Karpas-422 (cell line): Measurements from ENCODE around the gene ANGPTL2. TPM values are rescaled to one million over a fixed set of nuclear protein-coding genes. Genes with fewer than 3 reads are reported as not detected.

Source experiments
- DNase-seq: peaks from one replicate; pipeline ENCODE4 v3.0.0-alpha.2; 2015
- H2AFZ ChIP-seq: fragments of 200-600 bp; sonication (generic); 2 replicates; pipeline ENCODE4 v1.6.1; 2014; ENCODE audit warnings: antibody characterized with exemption, low read length, mixed read lengths
- H3K27ac ChIP-seq: fragments of 200-600 bp; sonication (generic); 2 replicates; pipeline ENCODE4 v1.5.1; 2014; ENCODE audit warnings: mild to moderate bottlenecking, low read length, moderate library complexity
- H3K27me3 ChIP-seq: fragments of 200-600 bp; sonication (generic); 2 replicates; pipeline ENCODE4 v1.6.1; 2014; ENCODE audit warnings: low read length, mixed read lengths
- H3K36me3 ChIP-seq: fragments of 200-600 bp; sonication (generic); 2 replicates; pipeline ENCODE4 v1.6.1; 2014; ENCODE audit warnings: low read length, mixed read lengths; ENCODE audit not compliant: insufficient read depth
- H3K4me1 ChIP-seq: fragments of 200-600 bp; sonication (generic); 2 replicates; pipeline ENCODE4 v1.6.1; 2014; ENCODE audit warnings: mild to moderate bottlenecking, low read length, mixed read lengths
- H3K4me2 ChIP-seq: fragments of 200-600 bp; sonication (generic); 2 replicates; pipeline ENCODE4 v1.6.1; 2014; ENCODE audit warnings: low read length, low read depth, mild to moderate bottlenecking; ENCODE audit not compliant: poor library complexity, severe bottlenecking
- H3K4me3 ChIP-seq: fragments of 200-600 bp; sonication (generic); 2 replicates; pipeline ENCODE4 v1.5.1; 2014; ENCODE audit warnings: mild to moderate bottlenecking, antibody characterized with exemption, low read length, mixed read lengths
- H3K79me2 ChIP-seq: fragments of 200-600 bp; sonication (generic); 2 replicates; pipeline ENCODE4 v1.6.1; 2014; ENCODE audit warnings: mild to moderate bottlenecking, low read length, mixed read lengths
- H3K9ac ChIP-seq: fragments of 200-600 bp; sonication (generic); 2 replicates; pipeline ENCODE4 v1.6.0; 2014; ENCODE audit warnings: low read length
- H3K9me2 ChIP-seq: fragments of 200-600 bp; sonication (generic), shearing (Covaris generic); replicated peaks from 2 replicates; pipeline ENCODE4 v1.6.0; 2014; ENCODE audit warnings: mild to moderate bottlenecking, low read length, moderate library complexity; ENCODE audit not compliant: insufficient read depth
- H3K9me3 ChIP-seq: fragments of 300-700, 200-600 bp; sonication (generic); 2 replicates; pipeline ENCODE4 v1.6.1; 2014; ENCODE audit warnings: low read length, mixed read lengths
- H4K20me1 ChIP-seq: fragments of 200-600 bp; sonication (generic); 2 replicates; pipeline ENCODE4 v1.6.1; 2014; ENCODE audit warnings: mild to moderate bottlenecking, antibody characterized with exemption, low read length, low read depth; ENCODE audit not compliant: insufficient read depth
- total RNA-seq: library from RNA; depleted of rRNA; stranded (reverse); fragments of >200 nt; shearing (Covaris generic); gene quantifications from 2 replicates; pipeline ENCODE4 v1.2.3, GENCODE V29; 2014; ENCODE audit warnings: low replicate concordance

The ANGPTL2 gene
- total RNA-seq, 1 experiment from 2014 or later: not detected

- no peaks in the 10 kb centered on the region for H3K4me1 ChIP-seq
- H2AFZ ChIP-seq: no peak overlapping the region
- H3K27ac ChIP-seq: no peak overlapping the region
- H3K4me3 ChIP-seq: no peak overlapping the region
- no peaks in the 10 kb centered on the region for H3K9me2 ChIP-seq
- H3K36me3 ChIP-seq: no peaks in the 10 kb centered on the region
- H3K79me2 ChIP-seq: no peaks in the 10 kb centered on the region
- no peak overlapping the region for H3K9ac ChIP-seq
- H3K9me3 ChIP-seq: no peaks in the 10 kb centered on the region
- no peaks in the 10 kb centered on the region for H3K27me3 ChIP-seq
- no peak overlapping the region for H3K4me2 ChIP-seq
- DNase-seq: no peak
- H4K20me1 ChIP-seq: no peaks in the 10 kb centered on the region
Measured at GRCh38 chr9:127079446-127080140, 42.8 kb downstream of the ANGPTL2 start.

GRCh38 chr9:127078988-127079387 lies 43.4 kb downstream of the ANGPTL2 start:
- no peaks in the 10 kb centered on the region for H4K20me1 ChIP-seq
- no peak overlapping the region for H3K9ac ChIP-seq
- no peak overlapping the region for H2AFZ ChIP-seq
- H3K36me3 ChIP-seq: no peaks in the 10 kb centered on the region
- H3K9me3 ChIP-seq: no peaks in the 10 kb centered on the region
- H3K4me1 ChIP-seq: no peaks in the 10 kb centered on the region
- no peaks in the 10 kb centered on the region for H3K27me3 ChIP-seq
- H3K9me2 ChIP-seq: no peaks in the 10 kb centered on the region
- H3K79me2 ChIP-seq: no peaks in the 10 kb centered on the region
- DNase-seq: no peak
- no peak overlapping the region for H3K4me2 ChIP-seq
- no peak overlapping the region for H3K27ac ChIP-seq
- H3K4me3 ChIP-seq: no peak overlapping the region

DNA sequence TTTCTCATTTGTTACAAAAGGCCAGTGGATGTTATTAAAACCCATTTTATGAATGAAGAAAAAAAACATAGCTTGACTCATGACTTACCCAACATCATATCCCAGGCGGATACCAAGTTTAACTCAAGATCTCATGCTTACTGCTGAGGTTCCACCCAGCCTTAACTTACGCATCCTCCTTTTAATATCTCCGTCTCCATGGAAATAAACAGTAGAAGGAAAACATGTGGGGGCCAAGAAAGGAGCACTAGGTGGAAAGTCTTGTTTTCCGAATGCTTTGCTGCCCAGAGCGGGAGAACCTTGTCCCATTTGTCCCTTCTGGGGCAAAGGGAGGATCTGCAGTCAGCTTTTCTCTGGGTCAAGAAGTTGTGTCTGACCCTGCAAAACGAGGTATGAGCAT lies 44.1 kb downstream of the ANGPTL2 start:
- H3K27ac ChIP-seq: no peak overlapping the region
- H3K4me2 ChIP-seq: no peak overlapping the region
- no peaks in the 10 kb centered on the region for H3K36me3 ChIP-seq
- H3K4me1 ChIP-seq: no peaks in the 10 kb centered on the region
- no peaks in the 10 kb centered on the region for H3K9me2 ChIP-seq
- H2AFZ ChIP-seq: no peak overlapping the region
- H3K9ac ChIP-seq: no peak overlapping the region
- no peak for DNase-seq
- H3K27me3 ChIP-seq: no peaks in the 10 kb centered on the region
- no peak overlapping the region for H3K4me3 ChIP-seq
- no peaks in the 10 kb centered on the region for H4K20me1 ChIP-seq
- H3K9me3 ChIP-seq: no peaks in the 10 kb centered on the region
- no peaks in the 10 kb centered on the region for H3K79me2 ChIP-seq

- Histone ChIP-seq H4K20me1 (no peaks in the 10 kb centered on the region), H3K4me1 (no peaks in the 10 kb centered on the region), H3K9me3 (no peaks in the 10 kb centered on the region), H3K79me2 (no peaks in the 10 kb centered on the region), H3K27me3 (no peaks in the 10 kb centered on the region), H3K27ac (no peak overlapping the region), H3K9ac (no peak overlapping the region), H3K4me2 (no peak overlapping the region), H3K4me3 (no peak overlapping the region), H2AFZ (no peak overlapping the region), H3K9me2 (no peaks in the 10 kb centered on the region), H3K36me3 (no peaks in the 10 kb centered on the region)
- no peak for DNase-seq
Measured at GRCh38 chr9:127077644-127077946, 44.8 kb downstream of the ANGPTL2 start.

- Histone ChIP-seq H3K27me3 (no peaks in the 10 kb centered on the region), H3K9ac (no peak overlapping the region)
Measured at GRCh38 chr9:127076860-127077643, 45.4 kb downstream of the ANGPTL2 start.

DNA sequence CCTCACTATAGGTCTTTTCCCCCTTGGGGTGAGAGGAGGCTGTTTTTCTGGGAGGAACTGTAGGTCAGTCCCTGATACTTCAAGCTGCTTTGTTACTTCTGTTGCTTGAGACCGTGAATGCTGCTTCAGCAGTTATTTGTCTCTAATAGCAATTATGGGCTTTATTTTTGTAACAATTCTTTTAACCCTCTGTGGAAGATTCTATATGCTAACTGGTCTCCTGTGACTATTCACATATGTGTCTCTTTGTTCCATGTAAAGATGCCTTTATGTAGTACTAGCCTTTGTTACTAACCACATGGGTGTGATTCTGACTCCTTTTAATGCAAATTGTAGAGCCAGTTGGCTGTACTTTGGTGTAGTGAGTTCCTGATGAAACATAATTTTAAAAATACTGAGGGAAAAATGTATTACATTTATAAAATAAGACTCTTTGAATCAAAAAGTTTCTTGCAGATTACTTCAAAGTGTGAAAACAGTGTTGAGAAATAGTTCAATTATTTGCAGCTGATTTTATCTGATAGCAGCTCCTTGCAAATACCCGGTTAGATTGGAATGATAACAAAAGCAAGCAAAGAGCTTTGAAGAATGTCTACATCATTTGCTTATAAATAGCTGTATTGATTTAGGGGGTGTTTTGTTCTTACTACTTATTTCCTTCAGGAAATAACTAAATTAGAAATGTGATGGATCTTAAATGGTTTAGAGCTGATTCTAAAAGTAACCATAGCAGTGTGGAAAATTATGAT lies 46.6 kb downstream of the ANGPTL2 start:
- Histone ChIP-seq H3K9me3 (peaks cover 3% of the 10 kb centered on the region; the same call in 1 of the 2 replicates), H3K4me1 (no peaks in the 10 kb centered on the region), H4K20me1 (no peaks in the 10 kb centered on the region), H3K9ac (no peak overlapping the region), H3K4me2 (no peak overlapping the region), H2AFZ (no peak overlapping the region), H3K36me3 (no peaks in the 10 kb centered on the region), H3K27ac (no peak overlapping the region), H3K9me2 (no peaks in the 10 kb centered on the region), H3K79me2 (no peaks in the 10 kb centered on the region), H3K27me3 (no peaks in the 10 kb centered on the region), H3K4me3 (no peak overlapping the region)
- no peak for DNase-seq

More at GRCh38 chr9:127076860-127077643, 45.4 kb downstream of the ANGPTL2 start:
- Histone ChIP-seq H3K79me2 (no peaks in the 10 kb centered on the region), H3K4me3 (no peak overlapping the region), H3K9me2 (no peaks in the 10 kb centered on the region), H2AFZ (no peak overlapping the region), H3K4me2 (no peak overlapping the region), H4K20me1 (no peaks in the 10 kb centered on the region), H3K9me3 (no peaks in the 10 kb centered on the region), H3K36me3 (no peaks in the 10 kb centered on the region), H3K27ac (no peak overlapping the region), H3K4me1 (no peaks in the 10 kb centered on the region)
- DNase-seq: no peak

DNA sequence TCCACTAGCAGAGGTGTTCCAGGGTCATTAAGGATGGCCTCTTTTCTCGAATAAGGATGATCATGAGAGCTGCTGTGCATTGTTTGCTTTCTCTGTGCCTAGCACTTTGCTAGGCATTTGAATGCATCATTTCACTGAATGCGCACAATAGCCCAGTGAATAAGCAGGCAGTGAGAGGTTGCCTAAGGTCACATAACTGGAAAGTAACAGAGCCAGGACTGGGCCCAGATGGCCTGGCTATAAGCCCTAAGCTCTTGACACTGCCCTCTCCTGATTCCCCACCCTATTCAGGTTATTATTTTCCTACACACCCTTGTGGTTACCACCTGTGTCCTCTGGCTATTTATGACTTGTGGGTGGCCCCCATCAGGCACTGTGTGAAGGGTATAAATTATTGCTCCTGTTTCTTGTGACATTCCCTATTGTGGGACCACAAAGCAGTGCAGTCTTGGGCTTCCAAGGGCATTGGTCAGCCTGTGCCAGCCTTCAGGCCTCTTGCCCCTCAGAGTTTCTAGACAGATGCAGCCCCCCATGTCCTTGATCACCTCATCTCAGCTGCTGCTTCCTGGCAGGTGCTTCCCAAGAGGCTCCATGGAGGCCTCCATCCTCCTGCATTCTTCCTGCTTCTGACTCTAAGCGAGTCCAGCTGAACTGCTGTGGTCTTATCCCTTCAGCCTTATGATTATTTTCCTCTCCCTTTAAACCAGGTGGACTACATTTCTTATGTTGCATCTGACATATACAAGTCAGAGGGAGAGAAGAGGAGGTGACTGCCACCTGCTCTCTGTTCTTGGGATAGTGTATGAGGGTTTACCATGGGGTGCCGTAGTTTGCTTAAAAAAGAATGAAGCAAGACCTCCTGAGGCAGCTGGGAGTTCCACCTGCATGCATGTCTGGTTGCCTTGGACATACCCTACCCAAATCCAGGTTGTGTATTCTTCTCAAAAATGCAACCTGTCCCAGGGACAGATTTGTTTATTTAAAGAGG lies 47.6 kb downstream of the ANGPTL2 start:
- H3K4me3 ChIP-seq: no peak overlapping the region
- H3K79me2 ChIP-seq: no peaks in the 10 kb centered on the region
- peaks cover 3% of the 10 kb centered on the region; the same call in 1 of the 2 replicates for H3K9me3 ChIP-seq
- H3K9ac ChIP-seq: no peak overlapping the region
- no peak overlapping the region for H2AFZ ChIP-seq
- no peaks in the 10 kb centered on the region for H3K9me2 ChIP-seq
- H3K4me1 ChIP-seq: no peaks in the 10 kb centered on the region
- H3K27me3 ChIP-seq: no peaks in the 10 kb centered on the region
- H3K4me2 ChIP-seq: no peak overlapping the region
- no peak overlapping the region for H3K27ac ChIP-seq
- H4K20me1 ChIP-seq: no peaks in the 10 kb centered on the region
- no peak for DNase-seq
- no peaks in the 10 kb centered on the region for H3K36me3 ChIP-seq
